Breast epithelium (tissue), 4 donors: ENCODE results near the gene PLCXD1. TPM values are rescaled to one million over a fixed set of nuclear protein-coding genes. Genes with fewer than 3 reads are reported as not detected.
"Not testable (repeated sequence)": the region's sequence is repeated elsewhere in the genome, so short reads cannot be mapped to it uniquely, and the experiment has no call there.

Source experiments
- DNase-seq, 2 donors: peaks; one replicate each; pipeline ENCODE4 v3.0.0-alpha.2; 2019; ENCODE audit warnings: low spot score in 2 of 2
- H3K27ac ChIP-seq, 2 donors: fragments of 200-600 bp; sonication (generic) in 1 of 2; one replicate each; pipeline ENCODE4 v1.5.1; 2016 to 2019; ENCODE audit warnings: mild to moderate bottlenecking in 1 of 2
- H3K27me3 ChIP-seq, 2 donors: fragments of 200-600 bp; sonication (generic) in 1 of 2; one replicate each; pipeline versions ENCODE4 v1.5.1 to v1.6.0; 2017 to 2019; ENCODE audit warnings: control low read depth in 1 of 2, mild to moderate bottlenecking in 1 of 2
- H3K36me3 ChIP-seq: fragments of 200-600 bp; one replicate; pipeline ENCODE4 v1.5.1; 2019
- H3K4me1 ChIP-seq, 2 donors: fragments of 200-600 bp; sonication (generic); one replicate each; pipeline ENCODE4 v1.5.1; 2016 to 2019; ENCODE audit warnings: control low read depth in 1 of 2
- H3K4me3 ChIP-seq, 3 donors: fragments of 200-600 bp; sonication (generic); 1 replicate in 2 of 3; 2 replicates in 1 of 3; pipeline ENCODE4 v1.5.1; 2016 to 2019; ENCODE audit warnings: mild to moderate bottlenecking in 3 of 3, moderate library complexity in 2 of 3
- H3K9me3 ChIP-seq, 2 donors: fragments of 200-600 bp; sonication (generic) in 1 of 2; one replicate each; pipeline ENCODE4 v1.5.1; 2016 to 2019; ENCODE audit warnings: control low read depth in 1 of 2
- CTCF ChIP-seq, 3 donors: fragments of 450-650 bp; IDR thresholded peaks; one replicate each; pipeline ENCODE4 v1.5.1; 2016 to 2017; ENCODE audit warnings: antibody characterized with exemption in 3 of 3, mild to moderate bottlenecking in 3 of 3, moderate library complexity in 3 of 3
- POLR2A ChIP-seq: fragments of 450-650 bp; IDR thresholded peaks from one replicate; pipeline ENCODE4 v1.6.1; 2016; ENCODE audit warnings: antibody characterized with exemption, mild to moderate bottlenecking, moderate library complexity
- POLR2AphosphoS5 ChIP-seq, 3 donors: sonication (generic); formaldehyde crosslinking; IDR thresholded peaks; one replicate each; pipeline ENCODE4 v1.6.1; 2017; ENCODE audit warnings: antibody characterized with exemption in 3 of 3
- intact Hi-C: fragments of 100-400 bp; cut with DNase I; formaldehyde crosslinking; loops from one replicate; pipeline ENCODE4 v1.15.1; 2023; ENCODE audit warnings: low total_unique reads
- total RNA-seq, 3 donors: library from RNA; depleted of rRNA; stranded (reverse); fragments of >200 nt; gene quantifications; one replicate each; pipeline ENCODE4 v1.1.0, GENCODE V29; 2016

Gene PLCXD1
- total RNA-seq, 3 donors from 2014 or later, result 10.5 to 15.5 (median 12.3) TPM

GRCh38 chrX:327660-328126 is 46.5 kb downstream of the PLCXD1 start:
- no peaks in the 10 kb centered on the region for H3K36me3 ChIP-seq
- H3K4me1 ChIP-seq, result no peaks in the 10 kb centered on the region
- H3K4me3 ChIP-seq, result no peak overlapping the region
- DNase-seq, result peak in 1 of 2 donors; percentile 48
- intact Hi-C loops, result no loop called here
- no peak overlapping the region for H3K27ac ChIP-seq
- no peak for TF ChIP-seq POLR2AphosphoS5 (IDR thresholded peaks at IDR 0.05)
- no peak for TF ChIP-seq CTCF (IDR thresholded peaks at IDR 0.05)
- no peak for TF ChIP-seq POLR2A
- H3K9me3 ChIP-seq, result no peaks in the 10 kb centered on the region
- peaks cover 7 to 15% of the 10 kb centered on the region in 2 donors for H3K27me3 ChIP-seq

GRCh38 chrX:329291-329910 is 48.2 kb downstream of the PLCXD1 start:
- Histone ChIP-seq H3K4me3 (no peak overlapping the region), H3K9me3 (no peaks in the 10 kb centered on the region), H3K27ac (no peak overlapping the region), H3K4me1 (no peaks in the 10 kb centered on the region), H3K27me3 (peaks cover 7 to 15% of the 10 kb centered on the region in 2 donors), H3K36me3 (no peaks in the 10 kb centered on the region)
- intact Hi-C loops, result no loop called here
- peak in 1 of 2 donors; percentile 49 for DNase-seq
- TF ChIP-seq CTCF (IDR thresholded peaks at IDR 0.05) (no peak), POLR2A (no peak), POLR2AphosphoS5 (IDR thresholded peaks at IDR 0.05) (no peak)

- H3K4me1 ChIP-seq, H3K4me3 ChIP-seq, intact Hi-C loops, H3K27ac ChIP-seq, H3K9me3 ChIP-seq, H3K36me3 ChIP-seq, DNase-seq: not testable (repeated sequence)
- H3K27me3 ChIP-seq, result peaks cover 7 to 15% of the 10 kb centered on the region in 2 donors
Observed at GRCh38 chrX:330141-330725, 49.1 kb downstream of the PLCXD1 start.

- H3K36me3 ChIP-seq, result no peaks in the 10 kb centered on the region
- H3K27ac ChIP-seq, result no peak overlapping the region
- intact Hi-C loops, result no loop called here
- no peaks in the 10 kb centered on the region for H3K4me1 ChIP-seq
- peak in 1 of 2 donors; percentile 39 for DNase-seq
- TF ChIP-seq CTCF (IDR thresholded peaks at IDR 0.05) (no peak), POLR2A (no peak), POLR2AphosphoS5 (IDR thresholded peaks at IDR 0.05) (no peak)
- no peaks in the 10 kb centered on the region for H3K9me3 ChIP-seq
- peaks cover 7 to 15% of the 10 kb centered on the region in 2 donors for H3K27me3 ChIP-seq
- H3K4me3 ChIP-seq, result peak overlapping the region in 1 of 3 donors; percentile 54
Observed at GRCh38 chrX:330726-331150, 49.6 kb downstream of the PLCXD1 start.

GRCh38 chrX:331151-331824 is 50.1 kb downstream of the PLCXD1 start:
- Histone ChIP-seq H3K4me1 (no peaks in the 10 kb centered on the region), H3K9me3 (no peaks in the 10 kb centered on the region), H3K27me3 (peaks cover 7 to 15% of the 10 kb centered on the region in 2 donors), H3K4me3 (peak overlapping the region in 2 of 3 donors; percentile 16 to 54), H3K27ac (no peak overlapping the region), H3K36me3 (no peaks in the 10 kb centered on the region)
- DNase-seq, result no peak
- intact Hi-C loops, result no loop called here
- no peak for TF ChIP-seq POLR2A
- no peak for TF ChIP-seq CTCF (IDR thresholded peaks at IDR 0.05)
- TF ChIP-seq POLR2AphosphoS5 (IDR thresholded peaks at IDR 0.05), result no peak
